H1 (cell line): ENCODE results near the gene TEX51. TPM values are rescaled to one million over a fixed set of nuclear protein-coding genes. Genes with fewer than 3 reads are reported as not detected.
A peak's percentile ranks its signal among the peaks of the same experiment; 100 is the strongest.

Source experiments
- CTCF ChIA-PET: fragments of 300-600 bp; sonication (Branson Sonifier 250); formaldehyde crosslinking; loops from one replicate; lab custom pipeline; 2021; ENCODE audit not compliant: partially characterized antibody; lab: Charles Lee
- POLR2A ChIA-PET: fragments of 300-600 bp; sonication (Branson Sonifier 250); formaldehyde crosslinking; loops from one replicate; lab custom pipeline; 2021; ENCODE audit warnings: inconsistent platforms; ENCODE audit not compliant: partially characterized antibody; lab: Charles Lee
- DNase-seq, 2 experiments: peaks; one replicate each; pipeline versions ENCODE4 v3.0.0 to v3.0.0-alpha.2; 2010 to 2022; ENCODE audit warnings: low spot score in 2 of 2, low read depth in 1 of 2, mixed read lengths in 1 of 2
- FAIRE-seq: peaks from 2 replicates; lab custom pipeline; 2011; peaks lifted over from hg19 to GRCh38; lab: Jason Lieb, UNC
- H2AFZ ChIP-seq: 2 replicates; pipeline ENCODE4 v1.8.1; 2012; ENCODE audit warnings: low read length, inconsistent platforms
- H2AK5ac ChIP-seq: 2 replicates; pipeline ENCODE4 v1.6.1; 2013; ENCODE audit warnings: low read depth, low read length
- H2BK120ac ChIP-seq: replicated peaks from 2 replicates; pipeline ENCODE3; 2013; ENCODE audit warnings: low read depth, low read length, inconsistent platforms
- H2BK12ac ChIP-seq: 2 replicates; pipeline ENCODE4 v1.6.1; 2013; ENCODE audit warnings: low read depth, low read length
- H2BK15ac ChIP-seq: 2 replicates; pipeline ENCODE4 v1.6.1; 2013; ENCODE audit warnings: low read length
- H2BK20ac ChIP-seq: 2 replicates; pipeline ENCODE4 v1.6.1; 2013; ENCODE audit warnings: low read length
- H2BK5ac ChIP-seq: 2 replicates; pipeline ENCODE4 v1.6.1; 2013; ENCODE audit warnings: low read depth, low read length
- H3K14ac ChIP-seq: 2 replicates; pipeline ENCODE4 v1.6.1; 2013; ENCODE audit warnings: inconsistent platforms; ENCODE audit not compliant: insufficient read length
- H3K18ac ChIP-seq: 2 replicates; pipeline ENCODE4 v1.6.1; 2013; ENCODE audit warnings: low read length; ENCODE audit errors: extremely low read depth
- H3K23ac ChIP-seq: 2 replicates; pipeline ENCODE4 v1.6.1; 2013; ENCODE audit warnings: inconsistent platforms; ENCODE audit not compliant: insufficient read length
- H3K23me2 ChIP-seq: 2 replicates; pipeline ENCODE4 v1.6.1; 2013; ENCODE audit warnings: low read depth, low read length
- H3K27ac ChIP-seq: 2 replicates; pipeline ENCODE4 v1.6.1; 2011; ENCODE audit warnings: low read depth, low read length, inconsistent platforms
- H3K27me3 ChIP-seq, 4 experiments: replicated peaks in 1 of 4; 1 replicate in 1 of 4; 2 replicates in 3 of 4; pipeline versions ENCODE4 v1.6.1 to v1.8.1; 2011 to 2013; ENCODE audit warnings: low read length in 3 of 4, mild to moderate bottlenecking in 3 of 4, inconsistent platforms in 2 of 4, mixed read lengths in 2 of 4, moderate library complexity in 1 of 4; ENCODE audit not compliant: control insufficient read depth in 3 of 4, insufficient read depth in 3 of 4; ENCODE audit errors: extremely low read depth in 1 of 4
- H3K36me3 ChIP-seq, 4 experiments: 2 replicates each; pipeline versions ENCODE4 v1.6.1 to v1.8.1; 2011 to 2013; ENCODE audit warnings: mild to moderate bottlenecking in 4 of 4, low read length in 3 of 4, moderate library complexity in 2 of 4, control low read depth in 1 of 4, inconsistent platforms in 1 of 4; ENCODE audit not compliant: insufficient read depth in 4 of 4, control insufficient read depth in 2 of 4
- H3K4ac ChIP-seq: replicated peaks from 2 replicates; pipeline ENCODE3; 2013; ENCODE audit warnings: low read length, low read depth, mixed read lengths, inconsistent platforms; ENCODE audit not compliant: insufficient read length
- H3K4me1 ChIP-seq, 4 experiments: replicated peaks in 1 of 4; 1 replicate in 1 of 4; 2 replicates in 3 of 4; pipeline versions ENCODE4 v1.6.1 to v1.8.1; 2011 to 2013; ENCODE audit warnings: low read length in 3 of 4, inconsistent platforms in 2 of 4, mixed read lengths in 1 of 4; ENCODE audit not compliant: insufficient read depth in 4 of 4, control insufficient read depth in 3 of 4
- H3K4me2 ChIP-seq, 2 experiments: 2 replicates each; pipeline versions ENCODE4 v1.6.1 to v1.8.1; 2011 to 2013; ENCODE audit warnings: low read depth in 2 of 2, low read length in 2 of 2, control low read depth in 1 of 2, inconsistent platforms in 1 of 2, mild to moderate bottlenecking in 1 of 2; ENCODE audit not compliant: insufficient read depth in 1 of 2
- H3K4me3 ChIP-seq, 4 experiments: fragments of 200-600, 300-600 bp in 1 of 4; sonication (generic), shearing (Covaris generic), sonication (Bioruptor Twin) in 1 of 4; 2 replicates each; pipeline versions ENCODE4 v1.5.1 to v1.8.1; 2011 to 2016; ENCODE audit warnings: low read length in 4 of 4, low read depth in 3 of 4, control low read depth in 2 of 4, inconsistent platforms in 2 of 4, mild to moderate bottlenecking in 2 of 4, mixed read lengths in 1 of 4, moderate library complexity in 1 of 4; ENCODE audit not compliant: insufficient read depth in 2 of 4; ENCODE audit errors: extremely low read depth in 1 of 4
- H3K56ac ChIP-seq: replicated peaks from 2 replicates; pipeline ENCODE3; 2013; ENCODE audit warnings: low read depth, mild to moderate bottlenecking, mixed read lengths, low read length, inconsistent platforms; ENCODE audit not compliant: insufficient read length
- H3K79me1 ChIP-seq: 2 replicates; pipeline ENCODE4 v1.6.1; 2013; ENCODE audit warnings: low read depth, low read length, control low read depth
- H3K79me2 ChIP-seq, 2 experiments: 2 replicates each; pipeline versions ENCODE4 v1.6.1 to v1.8.1; 2012 to 2013; ENCODE audit warnings: low read length in 2 of 2, mild to moderate bottlenecking in 2 of 2, inconsistent platforms in 1 of 2; ENCODE audit not compliant: insufficient read depth in 2 of 2, control insufficient read depth in 1 of 2
- H3K9ac ChIP-seq, 4 experiments: replicated peaks in 1 of 4; 1 replicate in 1 of 4; 2 replicates in 3 of 4; pipeline versions ENCODE4 v1.6.1 to v1.8.1; 2011 to 2013; ENCODE audit warnings: low read depth in 3 of 4, low read length in 3 of 4, control low read depth in 2 of 4, mild to moderate bottlenecking in 2 of 4, moderate library complexity in 2 of 4, inconsistent platforms in 1 of 4; ENCODE audit errors: extremely low read depth in 1 of 4
- H3K9me3 ChIP-seq, 2 experiments: 2 replicates each; pipeline versions ENCODE4 v1.6.1 to v1.8.1; 2012 to 2013; ENCODE audit warnings: mild to moderate bottlenecking in 2 of 2, moderate library complexity in 2 of 2, control low read depth in 1 of 2, inconsistent platforms in 1 of 2, low read depth in 1 of 2, low read length in 1 of 2, mixed read lengths in 1 of 2; ENCODE audit not compliant: insufficient read depth in 2 of 2
- H4K20me1 ChIP-seq, 2 experiments: replicated peaks in 1 of 2; 2 replicates each; pipeline versions ENCODE3 to v1.8.1; 2011 to 2013; ENCODE audit warnings: inconsistent platforms in 2 of 2, low read length in 2 of 2, mild to moderate bottlenecking in 1 of 2; ENCODE audit not compliant: insufficient read depth in 2 of 2, control insufficient read depth in 1 of 2
- H4K5ac ChIP-seq: 2 replicates; pipeline ENCODE4 v1.6.1; 2013; ENCODE audit warnings: low read length, low read depth, mixed read lengths, inconsistent platforms; ENCODE audit not compliant: insufficient read length
- H4K8ac ChIP-seq: 2 replicates; pipeline ENCODE4 v1.8.0; 2013; ENCODE audit warnings: mild to moderate bottlenecking, moderate library complexity, low read length, inconsistent platforms; ENCODE audit not compliant: insufficient read depth; ENCODE audit errors: extremely low read depth
- H4K91ac ChIP-seq: replicated peaks from 2 replicates; pipeline ENCODE3; 2013; ENCODE audit warnings: low read length, mixed read lengths, inconsistent platforms; ENCODE audit not compliant: insufficient read length
- BCL11A ChIP-seq, 2 experiments: IDR thresholded peaks; one replicate each; pipeline ENCODE4 v1.6.1; 2011; ENCODE audit warnings: low read depth in 2 of 2, low read length in 2 of 2, mild to moderate bottlenecking in 2 of 2
- BRCA1 ChIP-seq: IDR thresholded peaks from 2 replicates; pipeline ENCODE4 v1.6.1; 2012; ENCODE audit warnings: low read depth, low read length, improper control_type of control experiment
- PHF8 ChIP-seq: fragments of 200-600 bp; sonication (generic); conservative IDR thresholded peaks from 2 replicates; pipeline ENCODE4 v1.7.1; 2012; ENCODE audit warnings: low read depth, mild to moderate bottlenecking, inconsistent platforms, low read length, moderate library complexity
- SIN3A ChIP-seq, 2 experiments: IDR thresholded peaks in 1 of 2; conservative IDR thresholded peaks in 1 of 2; 2 replicates each; pipeline ENCODE4 v1.6.1; 2011 to 2012; ENCODE audit warnings: low read length in 2 of 2, improper control_type of control experiment in 1 of 2, low read depth in 1 of 2, mild to moderate bottlenecking in 1 of 2
- SIRT6 ChIP-seq: IDR thresholded peaks from one replicate; pipeline ENCODE4 v1.7.1; 2012; ENCODE audit warnings: low read length, inconsistent platforms
- SP4 ChIP-seq: IDR thresholded peaks from 2 replicates; pipeline ENCODE4 v1.6.1; 2012; ENCODE audit warnings: low read length, inconsistent platforms
- TCF12 ChIP-seq: IDR thresholded peaks from 2 replicates; pipeline ENCODE4 v1.6.1; 2011; ENCODE audit warnings: low read depth, mild to moderate bottlenecking, low read length
- WGBS, 2 experiments: shearing (Covaris generic) in 1 of 2; methylation state at CpG; one replicate each; pipeline versions ENCODE4 v1.1.6 to v1.1.7; 2013 to 2015; ENCODE audit warnings: low lambda C conversion rate in 2 of 2, mixed read lengths in 2 of 2, inconsistent platforms in 1 of 2, low coverage in 1 of 2, missing lambda C conversion rate in 1 of 2; ENCODE audit not compliant: insufficient replicate concordance in 2 of 2, insufficient coverage in 1 of 2, insufficient read length in 1 of 2; ENCODE audit errors: extremely low coverage in 1 of 2, missing lambda C conversion rate in 1 of 2; 5-methylcytosine and 5-hydroxymethylcytosine counted together
- polyA plus RNA-seq, 7 experiments: library from polyadenylated mRNA; depleted of rRNA in 3 of 7; stranded (reverse) in 5 of 7; unstranded in 2 of 7; fragments of >200 nt in 5 of 7; fragments of 200-250 nt in 2 of 7; gene quantifications; 1 replicate in 5 of 7; 2 replicates in 1 of 7; 4 replicates in 1 of 7; pipeline versions ENCODE4 v1.2.1 to v1.2.3, GENCODE V29; 2011 to 2013; ENCODE audit warnings: missing spikeins in 2 of 7, mixed read lengths in 2 of 7
- total RNA-seq: library from RNA; stranded (reverse); fragmentation: NEBNext Ultra II Directional; extraction: Animal tissue kit (Norgen Biotek cat#: 25700); gene quantifications from 2 replicates; pipeline ENCODE4 v1.2.1, GENCODE V29; 2021

Gene TEX51
- total and polyA plus RNA-seq, 2 of the 8 experiments (the other 6 are each of a cell fraction or from before 2014, with no cell fraction given): not detected

GRCh38 chr2:126909366-126909765 is 10.7 kb downstream of the TEX51 start:
- H3K4me2 ChIP-seq: no peak overlapping the region
- CTCF ChIA-PET: no interaction called here
- no peaks in the 10 kb centered on the region for H4K20me1 ChIP-seq
- no peaks in the 10 kb centered on the region for H3K23me2 ChIP-seq
- no peak overlapping the region for H2AK5ac ChIP-seq
- no peak overlapping the region for H2BK15ac ChIP-seq
- H2AFZ ChIP-seq: no peak overlapping the region
- peak in 1 of 2 experiments; percentile 7 for DNase-seq
- no peaks in the 10 kb centered on the region for H3K36me3 ChIP-seq
- no peak overlapping the region for H3K4me3 ChIP-seq
- H3K14ac ChIP-seq: no peak overlapping the region
- no peaks in the 10 kb centered on the region for H3K79me2 ChIP-seq
- H4K5ac ChIP-seq: no peak overlapping the region
- no peaks in the 10 kb centered on the region; a peak in 2 of 7 replicates for H3K4me1 ChIP-seq
- H2BK5ac ChIP-seq: no peak overlapping the region
- H3K9me3 ChIP-seq: no peaks in the 10 kb centered on the region
- no peak overlapping the region for H2BK20ac ChIP-seq
- H3K27me3 ChIP-seq: no peaks in the 10 kb centered on the region
- no peak overlapping the region for H3K18ac ChIP-seq
- H3K9ac ChIP-seq: no peak overlapping the region
- no peak overlapping the region for H3K27ac ChIP-seq
- H3K56ac ChIP-seq: no peak overlapping the region
- TF ChIP-seq SIN3A (conservative IDR thresholded peaks at IDR 0.05 in 1 of 2, IDR thresholded peaks at IDR 0.05 in 1 of 2; ENCODE audit: low read depth in 1 of 2, low read length in 2 of 2): no peak
- no peak for TF ChIP-seq SP4
- TF ChIP-seq TCF12: no peak
- no peak for TF ChIP-seq SIRT6
- no peak for TF ChIP-seq PHF8
- no peak for TF ChIP-seq BRCA1
- TF ChIP-seq BCL11A (IDR thresholded peaks at IDR 0.05; ENCODE audit: low read depth in 2 of 2, low read length in 2 of 2): no peak
- TF ChIP-seq, all 59 proteins: peak for 0
- WGBS, 2 experiments: 88% methylated on average over 6 of the region's 6 CpGs; no CpG with 5 or more reads in 1 of the 2 experiments
- POLR2A ChIA-PET: no interaction called here
- Histone ChIP-seq H2BK120ac (no peak overlapping the region), H3K23ac (no peak overlapping the region), H4K91ac (no peak overlapping the region), H3K4ac (no peak overlapping the region), H2BK12ac (no peak overlapping the region), H4K8ac (no peak overlapping the region), H3K79me1 (no peaks in the 10 kb centered on the region)
- FAIRE-seq: no peak
